Naive B cell (primary cell): ENCODE results near the gene ANKRD63. TPM values are rescaled to one million over a fixed set of nuclear protein-coding genes. Genes with fewer than 3 reads are reported as not detected.

Experiments used
- ATAC-seq, 2 donors: fragments of 150-1000 bp; cut with Tn5 transposase; 2 replicates each; pipeline ENCODE4 v1.10.0; 2021; ENCODE audit warnings: low read depth in 2 of 2, mild to moderate bottlenecking in 2 of 2, moderate library complexity in 2 of 2
- DNase-seq: peaks from one replicate; pipeline ENCODE4 v3.0.0; 2022
- H3K27ac Mint-ChIP-seq, 6 donors: one replicate each; pipeline ENCODE4 v1.8.0; 2020 to 2022; ENCODE audit warnings: mild to moderate bottlenecking in 6 of 6, mixed read lengths in 6 of 6, moderate library complexity in 5 of 6, inconsistent platforms in 2 of 6
- H3K27me3 Mint-ChIP-seq, 3 donors: one replicate each; pipeline ENCODE4 v1.8.0; 2021 to 2022; ENCODE audit warnings: mixed read lengths in 3 of 3, mild to moderate bottlenecking in 1 of 3
- H3K36me3 Mint-ChIP-seq, 2 donors: one replicate each; pipeline ENCODE4 v1.8.0; 2020 to 2022; ENCODE audit warnings: mixed read lengths in 2 of 2, inconsistent platforms in 1 of 2, mild to moderate bottlenecking in 1 of 2
- H3K4me1 Mint-ChIP-seq, 3 donors: one replicate each; pipeline ENCODE4 v1.8.0; 2020 to 2022; ENCODE audit warnings: mixed read lengths in 3 of 3, inconsistent platforms in 1 of 3, mild to moderate bottlenecking in 1 of 3, moderate library complexity in 1 of 3
- H3K4me3 Mint-ChIP-seq, 8 donors: one replicate each; pipeline ENCODE4 v1.8.0; 2020 to 2022; ENCODE audit warnings: mild to moderate bottlenecking in 8 of 8, mixed read lengths in 8 of 8, moderate library complexity in 8 of 8, inconsistent platforms in 2 of 8
- H3K9me3 Mint-ChIP-seq, 7 donors: one replicate each; pipeline ENCODE4 v1.8.0; 2020 to 2022; ENCODE audit warnings: mixed read lengths in 7 of 7, mild to moderate bottlenecking in 5 of 7, inconsistent platforms in 2 of 7, moderate library complexity in 1 of 7
- polyA plus RNA-seq, 6 donors: library from polyadenylated mRNA; unstranded; fragments of 300-500 nt; fragmentation: Illumina TruSeq; gene quantifications; one replicate each; pipeline ENCODE4 v1.2.3, GENCODE V29; 2021; ENCODE audit warnings: low read depth in 6 of 6

ANKRD63 gene
- polyA plus RNA-seq, 6 donors from 2014 or later: 0.29 TPM; not detected in 5

GRCh38 chr15:40276927-40277326 is 5.9 kb downstream of the ANKRD63 start:
- H3K4me1 Mint-ChIP-seq: peaks cover 19 to 28% (median 23%) of the 10 kb centered on the region in 3 donors
- ATAC-seq (no peak), DNase-seq (no peak)
- H3K27me3 Mint-ChIP-seq: peaks cover 14 to 51% (median 45%) of the 10 kb centered on the region in 3 donors
- no peaks in the 10 kb centered on the region for H3K9me3 Mint-ChIP-seq
- no peaks in the 10 kb centered on the region for H3K36me3 Mint-ChIP-seq
- H3K4me3 Mint-ChIP-seq: peak overlapping the region in 1 of 8 donors; percentile 15
- peak overlapping the region in 1 of 6 donors; percentile 53 for H3K27ac Mint-ChIP-seq

GRCh38 chr15:40275954-40276353 is 6.9 kb downstream of the ANKRD63 start:
- Mint-ChIP-seq H3K9me3 (no peaks in the 10 kb centered on the region), H3K36me3 (no peaks in the 10 kb centered on the region), H3K4me1 (peaks cover 15 to 26% (median 23%) of the 10 kb centered on the region in 3 donors), H3K27me3 (peaks cover 14 to 47% (median 41%) of the 10 kb centered on the region in 3 donors), H3K4me3 (no peak overlapping the region), H3K27ac (no peak overlapping the region)
- ATAC-seq: no peak
- no peak for DNase-seq

GRCh38 chr15:40275523-40275922 is 7.3 kb downstream of the ANKRD63 start:
- Mint-ChIP-seq H3K36me3 (no peaks in the 10 kb centered on the region), H3K9me3 (no peaks in the 10 kb centered on the region), H3K27ac (no peak overlapping the region), H3K4me3 (no peak overlapping the region), H3K27me3 (peaks cover 13 to 42% (median 36%) of the 10 kb centered on the region in 3 donors), H3K4me1 (peaks cover 13 to 25% (median 23%) of the 10 kb centered on the region in 3 donors)
- no peak for ATAC-seq
- no peak for DNase-seq

- Mint-ChIP-seq H3K4me3 (peak overlapping the region in 1 of 8 donors; percentile 47), H3K27ac (peak overlapping the region in 4 of 6 donors; percentile 39 to 82 (median 70)), H3K9me3 (no peaks in the 10 kb centered on the region), H3K4me1 (peaks cover 13 to 25% (median 23%) of the 10 kb centered on the region in 3 donors), H3K36me3 (no peaks in the 10 kb centered on the region), H3K27me3 (peaks cover 9 to 37% (median 32%) of the 10 kb centered on the region in 3 donors)
- DNase-seq: peak; percentile 84
- peak; percentile 77 to 80 for ATAC-seq
These were observed 8.3 kb downstream of the ANKRD63 start for GRCh38 chr15:40274350-40275274.

- Mint-ChIP-seq H3K9me3 (no peaks in the 10 kb centered on the region), H3K27ac (peak overlapping the region in 1 of 6 donors; percentile 69), H3K36me3 (no peaks in the 10 kb centered on the region), H3K27me3 (peaks cover 4 to 25% (median 23%) of the 10 kb centered on the region in 3 donors), H3K4me3 (no peak overlapping the region), H3K4me1 (peaks cover 13 to 19% (median 15%) of the 10 kb centered on the region in 3 donors)
- no peak for DNase-seq
- ATAC-seq: no peak
These were observed 9.4 kb downstream of the ANKRD63 start for GRCh38 chr15:40273428-40273827.

- ATAC-seq (no peak), DNase-seq (no peak)
- H3K27ac Mint-ChIP-seq: no peak overlapping the region
- H3K9me3 Mint-ChIP-seq: no peaks in the 10 kb centered on the region
- no peaks in the 10 kb centered on the region for H3K36me3 Mint-ChIP-seq
- peaks cover 8 to 13% (median 12%) of the 10 kb centered on the region in 3 donors for H3K4me1 Mint-ChIP-seq
- H3K4me3 Mint-ChIP-seq: no peak overlapping the region
- H3K27me3 Mint-ChIP-seq: peaks cover 0 to 18% (median 14%) of the 10 kb centered on the region in 3 donors
These were observed 10.3 kb downstream of the ANKRD63 start for GRCh38 chr15:40272485-40273056.

- Mint-ChIP-seq H3K36me3 (no peaks in the 10 kb centered on the region), H3K27me3 (peaks cover 0 to 12% (median 8%) of the 10 kb centered on the region in 3 donors), H3K9me3 (no peaks in the 10 kb centered on the region), H3K27ac (no peak overlapping the region), H3K4me1 (peaks cover 1 to 8% (median 6%) of the 10 kb centered on the region in 3 donors), H3K4me3 (no peak overlapping the region)
- no peak for DNase-seq
- ATAC-seq: no peak
These were observed 11.0 kb downstream of the ANKRD63 start for GRCh38 chr15:40271685-40272484.

GRCh38 chr15:40270246-40270995 is 12.4 kb downstream of the ANKRD63 start:
- Mint-ChIP-seq H3K27me3 (no peaks in the 10 kb centered on the region), H3K27ac (peak overlapping the region in 1 of 6 donors; percentile 66), H3K4me3 (no peak overlapping the region), H3K4me1 (peaks cover 0 to 4% (median 3%) of the 10 kb centered on the region in 3 donors), H3K9me3 (no peaks in the 10 kb centered on the region), H3K36me3 (no peaks in the 10 kb centered on the region)
- no peak for ATAC-seq
- DNase-seq: no peak

- Mint-ChIP-seq H3K4me1 (peaks cover 0 to 2% (median under 1%) of the 10 kb centered on the region in 3 donors), H3K4me3 (peak overlapping the region in 1 of 8 donors; percentile 6), H3K36me3 (no peaks in the 10 kb centered on the region), H3K27me3 (no peaks in the 10 kb centered on the region), H3K9me3 (no peaks in the 10 kb centered on the region), H3K27ac (no peak overlapping the region)
- DNase-seq: no peak
- ATAC-seq: no peak
These were observed 13.3 kb downstream of the ANKRD63 start for GRCh38 chr15:40269604-40270003.

GRCh38 chr15:40267670-40268069 is 15.2 kb downstream of the ANKRD63 start:
- Mint-ChIP-seq H3K27ac (peak overlapping the region in 1 of 6 donors; percentile 14), H3K27me3 (no peaks in the 10 kb centered on the region), H3K9me3 (no peaks in the 10 kb centered on the region), H3K4me3 (no peak overlapping the region), H3K4me1 (no peaks in the 10 kb centered on the region), H3K36me3 (no peaks in the 10 kb centered on the region)
- DNase-seq: no peak
- ATAC-seq: no peak

GRCh38 chr15:40266828-40267304 is 16.0 kb downstream of the ANKRD63 start:
- H3K27me3 Mint-ChIP-seq: no peaks in the 10 kb centered on the region
- H3K36me3 Mint-ChIP-seq: no peaks in the 10 kb centered on the region
- no peak overlapping the region for H3K4me3 Mint-ChIP-seq
- ATAC-seq (no peak), DNase-seq (no peak)
- peak overlapping the region in 2 of 6 donors; percentile 35 to 44 for H3K27ac Mint-ChIP-seq
- H3K4me1 Mint-ChIP-seq: no peaks in the 10 kb centered on the region
- H3K9me3 Mint-ChIP-seq: no peaks in the 10 kb centered on the region

- H3K27ac Mint-ChIP-seq: no peak overlapping the region
- no peak overlapping the region for H3K4me3 Mint-ChIP-seq
- no peaks in the 10 kb centered on the region for H3K27me3 Mint-ChIP-seq
- H3K9me3 Mint-ChIP-seq: no peaks in the 10 kb centered on the region
- no peaks in the 10 kb centered on the region for H3K4me1 Mint-ChIP-seq
- DNase-seq: no peak
- no peaks in the 10 kb centered on the region for H3K36me3 Mint-ChIP-seq
- ATAC-seq: no peak
These were observed 17.0 kb downstream of the ANKRD63 start for GRCh38 chr15:40265875-40266274.
